Naive thymus-derived CD8-positive, alpha-beta T cell (primary cell): Measurements from ENCODE around the gene DNAJC15. TPM values are rescaled to one million over a fixed set of nuclear protein-coding genes. Genes with fewer than 3 reads are reported as not detected.

ENCODE experiments used
- ATAC-seq, 2 donors: fragments of 150-1000 bp; cut with Tn5 transposase in 1 of 2; sonication (Bioruptor Pico), chemical (Tn5 transposase) in 1 of 2; 1 replicate in 1 of 2; 2 replicates in 1 of 2; pipeline ENCODE4 v1.10.0; 2021; ENCODE audit warnings: mild to moderate bottlenecking in 2 of 2, moderate library complexity in 2 of 2
- POLR2A ChIA-PET: fragments of 350-600 bp; sonication (Branson Sonifier 250); formaldehyde crosslinking; loops from one replicate; lab custom pipeline; 2021; ENCODE audit warnings: antibody characterized with exemption; lab: Charles Lee
- DNase-seq, 10 donors: peaks; one replicate each; pipeline versions ENCODE4 v3.0.0 to v3.0.0-alpha.2; 2020 to 2022
- H3K27ac Mint-ChIP-seq, 10 donors: one replicate each; pipeline ENCODE4 v1.8.0; 2020 to 2022; ENCODE audit warnings: mild to moderate bottlenecking in 10 of 10, mixed read lengths in 10 of 10, moderate library complexity in 4 of 10, inconsistent platforms in 1 of 10
- H3K27me3 Mint-ChIP-seq, 5 donors: one replicate each; pipeline ENCODE4 v1.8.0; 2021 to 2022; ENCODE audit warnings: mixed read lengths in 5 of 5
- H3K36me3 Mint-ChIP-seq, 3 donors: one replicate each; pipeline ENCODE4 v1.8.0; 2020 to 2022; ENCODE audit warnings: mixed read lengths in 3 of 3, mild to moderate bottlenecking in 2 of 3, inconsistent platforms in 1 of 3
- H3K4me1 Mint-ChIP-seq, 4 donors: one replicate each; pipeline ENCODE4 v1.8.0; 2021 to 2022; ENCODE audit warnings: mixed read lengths in 4 of 4
- H3K4me3 Mint-ChIP-seq, 10 donors: one replicate each; pipeline ENCODE4 v1.8.0; 2020 to 2022; ENCODE audit warnings: mild to moderate bottlenecking in 10 of 10, mixed read lengths in 10 of 10, moderate library complexity in 6 of 10, inconsistent platforms in 1 of 10
- H3K9me3 Mint-ChIP-seq, 9 donors: one replicate each; pipeline ENCODE4 v1.8.0; 2020 to 2022; ENCODE audit warnings: mixed read lengths in 9 of 9, mild to moderate bottlenecking in 3 of 9, inconsistent platforms in 1 of 9, moderate library complexity in 1 of 9
- polyA plus RNA-seq, 3 donors: library from polyadenylated mRNA; unstranded; fragments of 300-500 nt; fragmentation: Illumina TruSeq; gene quantifications; one replicate each; pipeline ENCODE4 v1.2.3, GENCODE V29; 2021
- total RNA-seq, 8 experiments: library from RNA in 2 of 8; stranded (reverse) in 2 of 8; gene quantifications; one replicate each; pipeline ENCODE4 v1.2.3 and lab custom pipeline; 2021 to 2026

DNAJC15 gene
- total and polyA plus RNA-seq, 5 experiments from 2014 or later = 9.5 to 26.5 (median 12.7) TPM

- POLR2A ChIA-PET = interaction anchor here (0.6 kb wide), 1 partner anchor 17 kb away, joined by 3 read pairs; no protein-coding TSS in a partner anchor
- ATAC-seq (no peak), DNase-seq (no peak)
- Mint-ChIP-seq H3K36me3 (peaks cover 0 to 11% (median 5%) of the 10 kb centered on the region in 3 donors), H3K27me3 (peaks cover 0 to 3% (median 0%) of the 10 kb centered on the region in 5 donors), H3K4me1 (peaks cover 0 to 5% (median under 1%) of the 10 kb centered on the region in 4 donors), H3K9me3 (peaks cover 0 to 11% (median 5%) of the 10 kb centered on the region in 9 donors), H3K4me3 (no peak overlapping the region), H3K27ac (peak overlapping the region in 1 of 10 donors; percentile 6)
Observed at GRCh38 chr13:43006893-43007631, 16.3 kb upstream of the DNAJC15 start.

GRCh38 chr13:43008596-43008995 is 14.8 kb upstream of the DNAJC15 start:
- Mint-ChIP-seq H3K9me3 (no peaks in the 10 kb centered on the region), H3K36me3 (no peaks in the 10 kb centered on the region), H3K27ac (no peak overlapping the region), H3K4me3 (no peak overlapping the region), H3K4me1 (peaks cover 0 to 5% (median 0%) of the 10 kb centered on the region in 4 donors), H3K27me3 (peaks cover 0 to 3% (median 0%) of the 10 kb centered on the region in 5 donors)
- ATAC-seq (no peak), DNase-seq (no peak)
- POLR2A ChIA-PET = interaction anchor here (1.0 kb wide), 1 partner anchor 14 kb away, joined by 3 read pairs; the partner anchor contains the start of gene DNAJC15

- no peaks in the 10 kb centered on the region for H3K36me3 Mint-ChIP-seq
- DNase-seq = no peak
- POLR2A ChIA-PET = no interaction called here
- H3K4me3 Mint-ChIP-seq = no peak overlapping the region
- no peak overlapping the region for H3K27ac Mint-ChIP-seq
- H3K27me3 Mint-ChIP-seq = peaks cover 0 to 3% (median 0%) of the 10 kb centered on the region in 5 donors
- ATAC-seq = no peak
- H3K9me3 Mint-ChIP-seq = no peaks in the 10 kb centered on the region
- H3K4me1 Mint-ChIP-seq = peaks cover 0 to 5% (median 0%) of the 10 kb centered on the region in 4 donors
Observed at GRCh38 chr13:43009506-43009905, 13.9 kb upstream of the DNAJC15 start.

GRCh38 chr13:43014162-43014561 is 9.2 kb upstream of the DNAJC15 start:
- peaks cover 0 to 1% (median 0%) of the 10 kb centered on the region in 5 donors for H3K27me3 Mint-ChIP-seq
- no peak overlapping the region for H3K27ac Mint-ChIP-seq
- no peak for DNase-seq
- no peak overlapping the region for H3K4me3 Mint-ChIP-seq
- H3K36me3 Mint-ChIP-seq = no peaks in the 10 kb centered on the region
- no peaks in the 10 kb centered on the region for H3K9me3 Mint-ChIP-seq
- no peaks in the 10 kb centered on the region for H3K4me1 Mint-ChIP-seq
- no peak for ATAC-seq
- POLR2A ChIA-PET = interaction anchor here (0.6 to 1.0 kb wide), 2 partner anchors 9 to 24 kb away, joined by 4 to 5 read pairs; partner anchors contain the start of gene DNAJC15

GRCh38 chr13:43016226-43016625 is 7.2 kb upstream of the DNAJC15 start:
- no peak overlapping the region for H3K4me3 Mint-ChIP-seq
- ATAC-seq = no peak

GRCh38 chr13:43019811-43020210 is 3.6 kb upstream of the DNAJC15 start:
- no peak for ATAC-seq
- H3K4me1 Mint-ChIP-seq = peaks cover 7 to 18% (median 9%) of the 10 kb centered on the region in 4 donors

More at GRCh38 chr13:43016226-43016625, 7.2 kb upstream of the DNAJC15 start:
- Mint-ChIP-seq H3K9me3 (no peaks in the 10 kb centered on the region), H3K36me3 (no peaks in the 10 kb centered on the region), H3K4me1 (no peaks in the 10 kb centered on the region), H3K27me3 (peaks cover 0 to 1% (median 0%) of the 10 kb centered on the region in 5 donors), H3K27ac (peak overlapping the region in 1 of 10 donors; percentile 40)
- POLR2A ChIA-PET = no interaction called here
- DNase-seq = no peak

GRCh38 chr13:43020794-43021193 is 2.6 kb upstream of the DNAJC15 start:
- POLR2A ChIA-PET = no interaction called here
- DNase-seq = no peak
- Mint-ChIP-seq H3K4me1 (peaks cover 10 to 26% (median 16%) of the 10 kb centered on the region in 4 donors), H3K27ac (no peak overlapping the region), H3K9me3 (no peaks in the 10 kb centered on the region), H3K27me3 (no peaks in the 10 kb centered on the region), H3K36me3 (no peaks in the 10 kb centered on the region), H3K4me3 (no peak overlapping the region)
- no peak for ATAC-seq

More at GRCh38 chr13:43019811-43020210, 3.6 kb upstream of the DNAJC15 start:
- DNase-seq = no peak
- no peaks in the 10 kb centered on the region for H3K9me3 Mint-ChIP-seq
- POLR2A ChIA-PET = no interaction called here
- H3K27me3 Mint-ChIP-seq = no peaks in the 10 kb centered on the region
- no peak overlapping the region for H3K27ac Mint-ChIP-seq
- no peak overlapping the region for H3K4me3 Mint-ChIP-seq
- H3K36me3 Mint-ChIP-seq = no peaks in the 10 kb centered on the region

- H3K27me3 Mint-ChIP-seq = no peaks in the 10 kb centered on the region
- H3K9me3 Mint-ChIP-seq = no peaks in the 10 kb centered on the region
- POLR2A ChIA-PET = interaction anchor here (3.1 kb wide), 1 partner anchor 30 kb away, joined by 24 read pairs; the partner anchor contains the start of gene EPSTI1
- ATAC-seq (no peak), DNase-seq (no peak)
- H3K4me3 Mint-ChIP-seq = peak overlapping the region in 3 of 10 donors; percentile 2 to 99 (median 59)
- H3K27ac Mint-ChIP-seq = no peak overlapping the region
- peaks cover 10 to 29% (median 18%) of the 10 kb centered on the region in 4 donors for H3K4me1 Mint-ChIP-seq
- no peaks in the 10 kb centered on the region for H3K36me3 Mint-ChIP-seq
Observed at GRCh38 chr13:43021926-43022670, 1.3 kb upstream of the DNAJC15 start.

GRCh38 chr13:43022934-43023288 is 475 bp upstream of the DNAJC15 start:
- no peaks in the 10 kb centered on the region for H3K27me3 Mint-ChIP-seq
- H3K4me3 Mint-ChIP-seq = peak overlapping the region; percentile 90 to 99 (median 96)
- peak overlapping the region; percentile 21 to 99 (median 98) for H3K27ac Mint-ChIP-seq
- H3K9me3 Mint-ChIP-seq = no peaks in the 10 kb centered on the region
- peaks cover 0 to 6% (median under 1%) of the 10 kb centered on the region in 3 donors for H3K36me3 Mint-ChIP-seq
- no peak for ATAC-seq
- peaks cover 10 to 33% (median 18%) of the 10 kb centered on the region in 4 donors for H3K4me1 Mint-ChIP-seq
- POLR2A ChIA-PET = interaction anchor here (0.8 to 3.1 kb wide), 6 partner anchors 9 to 75 kb away, joined by 3 to 24 read pairs (median 4); partner anchors contain the start of gene EPSTI1
- no peak for DNase-seq

GRCh38 chr13:43026262-43026661 is 2.9 kb downstream of the DNAJC15 start:
- Mint-ChIP-seq H3K36me3 (peaks cover 0 to 18% (median 11%) of the 10 kb centered on the region in 3 donors), H3K4me3 (peak overlapping the region in 2 of 10 donors; percentile 2 to 10), H3K4me1 (peaks cover 24 to 49% (median 35%) of the 10 kb centered on the region in 4 donors), H3K27me3 (no peaks in the 10 kb centered on the region), H3K27ac (peak overlapping the region in 2 of 10 donors; percentile 11 to 40), H3K9me3 (no peaks in the 10 kb centered on the region)
- POLR2A ChIA-PET = no interaction called here
- ATAC-seq = no peak
- DNase-seq = no peak

GRCh38 chr13:43030548-43030947 is 7.2 kb downstream of the DNAJC15 start:
- POLR2A ChIA-PET = no interaction called here
- Mint-ChIP-seq H3K27me3 (no peaks in the 10 kb centered on the region), H3K4me3 (no peak overlapping the region), H3K9me3 (peaks cover 0 to 4% (median 0%) of the 10 kb centered on the region in 9 donors), H3K27ac (peak overlapping the region in 1 of 10 donors; percentile 46), H3K4me1 (peaks cover 14 to 46% (median 27%) of the 10 kb centered on the region in 4 donors), H3K36me3 (peaks cover 4 to 40% (median 33%) of the 10 kb centered on the region in 3 donors)
- ATAC-seq (no peak), DNase-seq (no peak)

GRCh38 chr13:43031881-43032280 is 8.5 kb downstream of the DNAJC15 start:
- ATAC-seq (no peak), DNase-seq (no peak)
- Mint-ChIP-seq H3K9me3 (peaks cover 0 to 4% (median 0%) of the 10 kb centered on the region in 9 donors), H3K27ac (peak overlapping the region in 1 of 10 donors; percentile 3), H3K27me3 (no peaks in the 10 kb centered on the region), H3K4me3 (no peak overlapping the region), H3K4me1 (peaks cover 16 to 47% (median 25%) of the 10 kb centered on the region in 4 donors), H3K36me3 (peaks cover 4 to 40% (median 33%) of the 10 kb centered on the region in 3 donors)
- POLR2A ChIA-PET = interaction anchor here (1.0 kb wide), 1 partner anchor 26 kb away, joined by 3 read pairs; no protein-coding TSS in a partner anchor
